ENCODE measurements around the gene SEPTIN6.

SEPTIN6 gene

DNA sequence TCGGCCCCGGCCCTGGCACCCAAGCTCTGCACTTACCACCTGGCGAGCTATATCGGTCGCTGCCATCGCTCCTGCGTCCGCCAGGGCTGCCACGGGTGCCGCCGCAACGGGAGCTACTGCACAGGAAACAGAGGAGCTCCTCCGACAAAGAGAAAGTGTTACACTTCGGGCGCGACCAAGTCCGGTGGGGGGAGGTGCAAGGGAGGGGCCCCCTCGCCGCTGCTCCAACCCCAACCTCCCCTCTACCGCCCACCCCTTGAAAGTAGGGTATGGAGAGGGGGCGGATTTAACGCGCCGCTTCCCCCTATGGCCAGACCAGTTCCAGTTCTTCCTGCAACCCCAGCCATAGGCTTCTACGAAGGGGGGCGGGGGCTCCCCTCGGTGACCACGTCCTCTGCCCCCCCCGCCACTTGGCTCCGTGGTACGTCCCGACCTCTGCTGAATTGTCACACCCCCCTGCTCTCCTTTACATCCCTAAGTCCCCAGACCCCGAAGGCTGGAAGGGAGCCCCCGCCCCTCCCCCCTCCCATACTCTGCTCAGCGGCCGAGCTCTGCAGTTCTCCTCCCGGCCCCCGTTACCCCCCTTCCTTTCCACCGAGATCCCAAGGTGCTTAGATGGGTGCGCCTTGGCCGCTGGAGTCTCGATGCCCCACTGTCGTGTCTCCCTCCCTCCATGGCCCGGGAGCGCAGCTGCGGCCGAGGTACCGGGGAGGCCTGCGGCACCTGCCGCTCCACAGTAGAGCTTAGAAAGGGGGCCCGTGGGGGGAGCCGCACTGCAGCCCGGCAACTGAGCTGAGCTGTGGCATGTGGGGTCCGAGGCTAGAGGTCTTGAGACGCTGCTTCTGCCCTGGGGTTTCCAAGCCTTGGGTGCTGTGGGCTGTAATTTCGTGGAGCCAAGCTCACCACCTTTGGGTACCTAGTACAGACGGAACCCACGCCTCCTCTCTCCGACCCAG lies at the start of gene SEPTIN6:
Gene SEPTIN6 (minus strand): TSS at position 129 of the 956 bp plus-strand sequence. CDS start 63 bp downstream, at position 66.
- peak; percentile 19 for DNase-seq

DNA sequence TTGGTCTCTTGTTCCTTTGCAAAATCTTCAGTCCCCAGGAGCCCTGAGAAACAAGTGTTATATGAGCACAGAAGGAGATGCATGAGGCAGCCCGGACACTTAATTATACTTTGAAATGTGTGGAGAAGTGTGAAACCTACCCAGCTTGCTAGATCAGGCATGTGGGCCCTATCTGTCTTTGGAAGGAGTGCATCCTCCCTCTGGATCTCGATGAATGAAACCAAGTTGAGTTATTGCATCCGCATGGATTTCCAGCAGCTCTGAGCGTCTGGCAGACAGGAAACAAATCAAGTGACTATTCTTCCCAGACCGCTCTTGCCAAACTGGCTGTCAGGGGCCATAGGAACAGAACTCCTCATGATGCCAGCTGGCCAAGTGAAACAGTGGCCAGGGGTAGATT lies 45.8 kb upstream of the SEPTIN6 start:
- no peak for DNase-seq

DNA sequence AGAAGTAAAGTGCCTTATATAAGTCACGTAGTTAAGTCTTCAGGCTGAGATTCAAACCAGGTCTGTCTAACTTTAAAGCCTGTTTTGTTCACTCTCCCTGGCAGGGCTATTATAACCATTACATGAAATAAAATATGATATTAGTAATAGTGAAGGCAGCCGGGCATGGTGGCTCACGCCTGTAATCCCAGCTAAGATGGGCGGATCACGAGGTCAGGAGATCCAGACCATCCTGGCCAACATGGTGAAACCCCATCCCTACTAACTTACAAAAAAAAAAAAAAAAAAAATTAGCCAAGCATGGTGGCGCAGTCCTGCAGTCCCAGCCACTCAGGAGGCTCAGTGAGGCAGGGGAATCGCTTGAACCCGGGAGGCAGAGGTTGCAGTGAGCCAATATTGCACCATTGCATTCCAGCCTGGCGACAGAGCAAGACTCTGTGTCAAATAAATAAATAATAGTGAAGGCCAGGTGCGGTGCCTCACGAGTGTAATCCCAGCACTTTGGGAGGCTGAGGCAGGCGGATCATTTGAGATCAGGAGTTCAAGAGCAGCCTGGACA lies 43.3 kb upstream of the SEPTIN6 start:
- no peak for DNase-seq

DNA sequence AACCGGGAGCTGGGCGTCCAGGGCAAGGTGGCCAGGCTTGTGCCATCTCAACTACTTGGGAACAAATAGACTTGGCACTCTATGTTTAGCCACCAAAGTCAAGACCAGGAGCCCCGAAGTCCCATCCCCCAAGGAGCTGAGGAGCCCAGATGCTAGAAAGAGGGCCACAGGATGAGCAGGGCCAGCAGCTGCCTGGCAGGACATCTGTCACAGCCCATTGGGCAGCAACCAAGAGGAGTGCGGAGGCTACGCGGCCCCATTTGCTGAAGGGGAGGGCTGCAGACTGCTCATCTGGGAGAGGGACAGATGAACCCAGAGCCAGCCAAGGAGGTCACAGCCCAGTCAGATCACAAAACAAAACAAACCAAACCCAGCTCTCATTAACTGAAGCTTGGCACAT lies 42.5 kb upstream of the SEPTIN6 start:
- no peak for DNase-seq

DNA sequence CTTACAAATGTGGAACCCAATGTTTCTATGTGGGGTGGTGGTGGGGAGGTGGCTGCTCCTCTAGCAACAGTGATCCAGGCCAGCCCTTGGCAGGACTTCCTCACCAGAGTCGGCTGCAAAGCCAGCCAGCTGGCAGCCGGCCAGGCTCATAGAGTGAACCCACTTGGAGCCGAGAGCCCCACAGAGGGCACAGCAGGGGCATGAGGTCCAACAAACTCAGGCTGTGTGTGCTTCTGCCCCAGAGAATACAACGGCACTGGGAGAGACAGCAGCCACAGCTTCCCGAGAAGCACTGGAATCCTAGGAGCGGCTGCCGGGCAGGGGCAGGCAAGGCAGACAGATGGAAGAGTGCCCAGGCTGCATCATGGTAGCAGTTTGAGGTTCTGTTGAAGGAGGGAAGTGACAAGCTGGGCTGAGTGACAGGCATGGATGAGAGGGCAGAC lies 42.0 kb upstream of the SEPTIN6 start:
- DNase-seq, result peak; percentile 54

DNA sequence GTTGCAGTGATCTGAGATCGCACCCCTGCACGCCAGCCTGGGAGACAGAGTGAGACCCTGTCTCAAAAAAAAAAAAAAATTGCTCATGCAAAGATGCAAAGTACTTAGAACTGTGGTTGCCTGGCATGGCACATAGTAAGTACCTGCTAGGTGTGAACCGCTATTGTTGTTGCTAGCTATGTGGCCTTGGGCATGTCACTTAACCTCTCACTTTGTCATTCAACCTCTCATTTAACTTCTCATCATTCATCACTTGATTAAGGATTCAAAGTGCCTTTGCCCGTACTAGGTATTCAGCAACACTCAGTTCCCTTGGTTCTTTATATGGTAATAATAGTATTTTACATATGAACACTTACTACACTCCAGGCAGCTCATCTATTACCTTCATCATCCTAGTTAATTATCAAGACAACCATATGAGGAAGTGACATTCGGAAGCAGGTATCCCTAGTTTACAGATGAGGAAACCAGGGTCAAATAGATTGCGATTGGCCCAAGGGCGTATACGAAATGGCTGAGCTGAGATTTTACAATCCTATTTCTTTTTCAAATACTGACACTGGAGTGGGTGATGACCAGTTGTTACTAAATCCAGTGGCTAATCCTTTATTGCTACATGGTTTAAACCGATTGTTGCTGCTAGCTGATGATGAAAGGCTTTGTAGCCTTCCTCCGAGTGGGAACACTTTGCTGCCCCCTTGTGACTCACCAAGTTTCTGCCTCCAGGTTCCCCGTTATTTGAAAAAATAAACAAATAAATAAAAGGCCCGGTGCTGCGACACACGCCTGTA lies 36.6 kb upstream of the SEPTIN6 start:
- DNase-seq, result peak; percentile 32

DNA sequence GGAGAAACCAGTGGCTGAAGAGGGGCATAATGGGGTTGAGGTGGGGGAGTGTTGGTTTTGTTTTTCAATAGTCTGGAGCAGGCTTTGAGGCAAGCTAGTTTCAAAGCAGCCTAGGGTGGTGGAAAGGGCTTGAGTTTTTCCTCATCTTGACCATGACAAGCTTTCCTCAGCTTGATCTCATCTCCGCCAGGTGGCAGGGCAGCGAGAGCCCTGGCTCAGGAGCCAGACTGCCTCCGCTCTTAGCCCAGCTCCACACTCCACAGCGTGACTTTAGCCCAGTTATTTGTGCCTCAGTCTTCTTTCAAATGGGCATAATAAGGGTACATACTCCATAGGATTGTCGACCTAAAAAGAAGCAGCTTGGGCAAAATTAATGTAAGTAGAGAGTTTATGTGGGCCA lies 35.5 kb upstream of the SEPTIN6 start:
- peak; percentile 14 for DNase-seq

DNA sequence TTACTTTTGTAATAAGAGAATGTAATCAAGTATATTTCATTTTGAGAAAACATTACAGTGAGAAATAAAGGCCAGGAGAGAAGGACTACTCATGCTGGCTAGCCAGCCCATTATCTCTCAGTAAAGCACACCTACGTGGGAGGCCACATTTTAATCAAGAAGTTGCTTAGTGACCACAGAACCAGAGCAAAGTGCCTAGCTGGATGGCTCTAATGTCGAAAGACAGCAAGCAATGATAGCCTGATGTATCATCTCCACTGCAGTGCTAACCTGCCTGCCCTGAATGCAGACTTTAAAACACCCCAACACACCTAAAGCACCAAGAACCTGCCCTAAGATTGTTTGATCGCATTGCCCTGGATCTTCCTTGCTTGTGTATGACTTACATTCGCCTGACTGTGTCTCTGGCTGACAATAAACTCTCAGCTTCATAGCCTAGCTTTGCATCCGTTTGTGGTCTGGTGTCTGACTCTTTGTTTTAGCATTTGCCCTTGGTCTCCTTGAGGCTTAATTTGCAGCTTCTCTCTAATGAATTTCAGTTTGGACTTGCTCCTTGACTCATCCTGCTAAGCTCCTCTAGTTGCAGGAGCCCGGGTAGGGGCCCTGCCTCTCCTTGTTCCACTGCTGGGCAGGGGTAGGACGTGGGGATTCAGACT lies 34.1 kb upstream of the SEPTIN6 start:
- no peak for DNase-seq

DNA sequence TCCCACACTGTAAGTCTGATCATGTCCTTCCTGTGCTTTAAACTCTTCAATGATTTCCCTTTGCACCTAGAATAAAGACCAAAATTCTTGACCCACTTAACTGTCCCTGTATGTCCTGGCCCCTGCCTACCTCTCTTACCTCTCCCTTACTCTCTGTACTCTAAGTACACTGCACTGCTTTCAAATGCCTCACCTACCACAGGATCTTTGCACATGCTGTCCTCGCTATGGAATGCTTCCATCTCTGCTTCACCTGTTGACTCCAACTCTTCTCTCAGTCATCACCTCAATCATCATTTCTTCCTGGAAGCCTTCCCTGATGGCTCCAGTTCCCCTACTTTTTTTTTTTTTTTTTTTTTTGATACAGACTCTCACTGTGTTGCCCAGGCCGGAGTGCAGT lies 29.0 kb upstream of the SEPTIN6 start:
- DNase-seq, result no peak

DNA sequence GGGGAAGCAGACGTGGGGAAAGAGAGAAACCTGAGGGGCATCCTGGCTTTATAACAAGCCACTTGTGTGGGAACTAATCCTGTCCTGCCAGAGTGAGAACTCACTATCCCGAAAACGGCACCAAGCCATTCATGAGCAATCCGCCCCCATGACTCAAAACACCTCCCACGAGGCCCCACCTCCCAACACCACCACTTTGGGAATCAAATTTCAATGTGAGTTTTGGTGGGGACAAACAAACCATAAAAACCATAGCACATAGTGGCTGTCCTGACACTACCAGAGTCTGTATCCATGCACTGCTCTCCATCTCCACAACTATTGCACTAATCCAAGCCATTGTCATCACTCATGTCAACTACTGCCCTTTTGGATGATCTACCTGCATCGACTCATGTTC lies 28.5 kb upstream of the SEPTIN6 start:
- DNase-seq, result no peak

DNA sequence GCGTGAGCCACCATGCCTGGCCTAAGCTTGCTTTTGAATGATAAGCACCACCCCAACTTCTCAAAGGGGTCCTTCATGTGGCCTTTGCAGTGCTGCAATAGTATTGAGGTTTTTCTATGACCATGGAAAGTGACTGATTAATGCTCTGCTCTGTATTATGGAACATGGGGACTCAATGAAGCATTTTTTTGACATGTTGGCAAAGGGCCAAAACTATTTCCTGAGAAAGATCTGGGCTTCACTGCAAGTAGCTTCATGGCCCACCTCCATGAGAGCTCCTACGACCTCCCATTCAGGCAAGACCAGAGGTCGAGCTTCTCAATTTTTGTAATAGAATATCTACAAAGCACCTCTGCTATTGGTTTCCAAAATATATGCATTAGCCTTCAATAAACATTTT lies 16.7 kb upstream of the SEPTIN6 start:
- DNase-seq, result no peak

DNA sequence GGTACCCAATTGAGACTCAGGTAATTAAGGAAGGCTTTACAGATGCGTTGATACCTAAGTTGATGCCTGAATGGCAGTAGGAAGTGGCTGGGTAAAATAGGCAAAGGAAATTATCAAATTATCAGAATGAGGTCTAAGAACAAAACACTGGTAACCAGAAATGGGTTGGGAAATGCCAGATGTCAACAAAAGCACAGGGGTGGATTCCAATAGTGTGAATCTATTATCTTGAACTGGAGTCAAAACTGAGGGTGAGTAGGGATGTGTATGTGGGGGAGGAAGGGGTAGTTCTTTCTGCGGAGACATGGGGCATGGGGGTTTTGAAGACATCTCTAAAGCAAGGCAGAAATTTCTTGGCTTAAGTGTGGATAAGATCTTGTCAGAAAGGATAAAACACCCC lies 16.0 kb upstream of the SEPTIN6 start:
- DNase-seq, result no peak

DNA sequence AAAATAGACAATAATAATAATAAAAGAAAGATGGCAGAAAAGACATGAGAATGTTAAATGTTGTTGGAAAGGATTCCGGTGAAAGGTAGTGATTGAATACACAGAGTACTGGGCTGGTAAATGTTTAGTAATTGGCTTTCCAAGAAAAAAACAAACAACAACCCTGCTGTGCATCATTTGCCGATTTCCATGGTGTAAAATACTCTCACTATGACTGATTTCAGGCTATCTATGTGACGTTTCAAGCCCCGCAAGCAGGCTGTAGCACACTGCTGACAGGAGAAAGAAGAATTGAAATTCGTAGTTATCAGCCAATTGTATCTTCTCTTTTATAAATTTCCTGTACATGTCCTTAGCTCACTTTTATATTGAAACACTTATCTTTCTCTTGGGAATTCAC lies 13.6 kb upstream of the SEPTIN6 start:
- DNase-seq, result no peak

DNA sequence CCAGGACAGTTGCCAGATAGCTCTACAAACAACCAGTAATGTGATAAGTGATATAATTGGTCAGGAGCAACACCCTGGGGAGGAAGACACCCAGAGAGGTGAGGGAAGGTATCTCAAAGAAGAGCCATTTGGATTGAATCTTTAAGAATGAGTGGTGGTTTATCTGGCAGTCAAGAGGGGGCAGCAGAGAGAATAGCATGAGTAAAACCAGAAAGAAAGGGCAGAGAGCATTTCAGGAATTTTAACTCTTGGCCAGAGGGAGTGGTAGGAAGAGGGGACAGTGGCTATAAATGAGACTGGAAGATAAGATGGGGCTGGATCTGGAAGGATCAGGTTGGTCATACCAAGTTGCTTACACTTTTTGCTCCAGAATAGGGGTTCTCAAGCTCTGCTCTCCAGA lies 5.9 kb upstream of the SEPTIN6 start:
- peak; percentile 37 for DNase-seq

DNA sequence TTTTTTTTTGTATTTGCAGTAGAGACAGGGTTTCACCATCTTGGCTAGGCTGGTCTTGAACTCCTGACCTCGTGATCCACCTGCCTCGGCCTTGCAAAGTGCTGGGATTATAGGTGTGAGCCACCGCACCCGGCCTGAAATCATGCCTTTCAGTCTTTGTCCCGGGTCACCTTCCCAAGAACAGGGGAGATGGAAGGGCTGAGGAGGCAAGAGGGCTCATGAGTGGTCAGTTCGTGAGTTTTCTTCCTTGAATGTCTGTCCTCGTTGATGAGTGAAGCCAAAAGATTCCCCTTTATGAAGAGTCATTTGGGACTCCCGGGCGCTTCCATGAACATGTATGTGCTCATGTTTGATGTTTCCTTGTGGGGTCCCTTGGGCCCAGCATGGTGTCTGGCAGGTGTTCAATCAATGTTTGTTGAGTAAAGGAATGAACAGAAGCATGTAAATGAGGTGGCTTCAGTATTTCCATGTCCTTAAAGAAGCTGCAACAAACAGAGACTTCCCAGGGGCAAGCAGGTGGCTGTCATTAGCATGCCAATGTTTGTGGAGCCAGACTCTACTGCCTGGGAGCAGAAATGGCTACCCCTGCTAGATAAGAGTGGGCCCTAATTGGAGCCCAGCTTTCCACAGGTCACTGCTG lies 3.4 kb upstream of the SEPTIN6 start:
- DNase-seq, result no peak

DNA sequence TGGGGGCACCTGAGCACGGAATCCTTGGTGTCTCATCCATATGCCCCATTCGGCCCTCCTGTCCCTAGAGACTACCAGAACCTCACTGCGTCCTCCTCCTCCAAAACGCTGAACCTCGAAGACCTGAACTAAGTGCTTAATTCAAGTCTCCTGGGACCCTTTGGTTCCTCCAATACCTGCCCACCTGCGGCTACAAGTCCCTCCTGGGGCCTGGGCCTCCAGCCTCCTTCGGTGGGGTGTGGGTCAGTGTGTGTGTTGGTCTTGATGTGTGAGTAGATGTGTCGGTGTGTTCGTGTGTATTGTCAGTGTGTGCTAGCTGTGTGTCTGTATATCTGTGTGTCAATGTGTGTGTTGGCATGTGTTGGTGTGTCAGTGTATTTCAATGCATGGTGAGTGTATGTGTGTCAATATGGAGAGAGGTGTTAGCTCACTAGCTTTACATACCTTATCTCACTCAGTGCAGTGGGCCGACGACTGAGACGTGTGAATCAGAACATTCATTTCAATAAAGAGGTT lies 2.6 kb upstream of the SEPTIN6 start:
- no peak for DNase-seq

DNA sequence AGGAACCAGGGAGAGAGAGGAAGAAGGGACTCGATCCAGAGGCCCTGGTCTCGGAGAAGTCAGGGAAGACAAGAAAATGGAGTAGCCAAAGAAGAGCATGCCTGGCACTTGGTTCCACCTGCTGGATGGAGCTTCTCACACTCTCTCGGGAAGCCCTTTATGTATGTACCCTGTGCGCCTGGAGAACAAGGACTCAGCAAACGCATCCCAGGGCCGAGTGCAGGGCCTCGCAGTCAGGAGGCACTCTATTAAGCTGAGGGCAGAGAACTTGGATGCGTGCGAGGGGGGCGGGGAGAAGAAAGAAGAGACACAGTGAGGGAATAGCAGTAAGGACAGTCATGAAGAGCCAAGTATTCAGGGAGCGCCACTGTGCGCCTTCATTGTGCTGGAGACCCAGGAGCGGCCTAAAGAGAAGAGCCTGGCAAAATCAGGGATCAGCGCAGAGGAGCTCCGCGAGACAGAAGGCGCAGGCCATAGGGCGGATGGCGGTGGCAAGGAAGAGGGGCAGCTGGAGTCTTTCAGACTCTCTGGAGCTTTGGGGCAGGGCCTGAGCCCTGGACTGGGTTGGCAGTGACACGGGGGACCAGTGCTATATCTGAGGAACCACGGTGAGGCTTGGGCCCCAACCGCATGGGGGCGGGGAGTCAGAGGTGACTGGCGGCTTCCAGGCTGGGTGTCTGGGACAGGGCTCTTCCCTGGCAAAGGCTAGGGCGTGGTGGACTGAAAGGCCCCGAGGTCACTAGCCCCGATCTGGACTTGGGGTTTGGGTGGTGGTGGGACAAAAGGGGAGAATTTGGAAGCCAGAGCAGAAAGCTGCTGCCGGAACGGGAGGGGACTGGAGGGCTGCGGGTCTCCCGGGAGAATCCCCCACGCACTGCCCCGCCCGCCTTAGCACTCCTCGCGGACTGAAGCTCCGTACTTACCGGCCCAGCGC lies 1.9 kb upstream of the SEPTIN6 start:
- peak; percentile 0 for DNase-seq

DNA sequence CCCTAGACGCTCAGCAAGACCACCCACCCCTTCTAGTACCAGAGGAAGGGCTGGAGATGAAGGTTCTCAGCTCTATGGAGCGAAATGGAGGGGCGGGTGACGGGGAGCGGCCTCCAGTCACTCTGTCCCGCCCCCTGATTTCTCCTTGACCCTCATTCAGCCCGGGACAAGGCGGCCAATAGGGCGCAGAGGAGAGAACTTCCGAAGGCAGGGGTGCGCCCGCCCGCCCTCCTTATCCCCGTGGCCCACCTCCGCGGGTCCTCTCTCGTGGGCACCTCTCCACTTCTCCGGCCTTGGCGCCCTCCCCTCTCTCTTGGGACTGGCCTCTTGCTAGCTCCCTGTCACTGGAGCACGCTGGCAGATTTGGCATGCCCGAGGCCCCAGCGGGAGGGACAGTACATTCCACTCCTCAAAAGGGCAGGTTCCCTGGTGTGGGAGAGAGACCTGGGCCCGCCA lies 1.1 kb upstream of the SEPTIN6 start:
- DNase-seq, result no peak

DNA sequence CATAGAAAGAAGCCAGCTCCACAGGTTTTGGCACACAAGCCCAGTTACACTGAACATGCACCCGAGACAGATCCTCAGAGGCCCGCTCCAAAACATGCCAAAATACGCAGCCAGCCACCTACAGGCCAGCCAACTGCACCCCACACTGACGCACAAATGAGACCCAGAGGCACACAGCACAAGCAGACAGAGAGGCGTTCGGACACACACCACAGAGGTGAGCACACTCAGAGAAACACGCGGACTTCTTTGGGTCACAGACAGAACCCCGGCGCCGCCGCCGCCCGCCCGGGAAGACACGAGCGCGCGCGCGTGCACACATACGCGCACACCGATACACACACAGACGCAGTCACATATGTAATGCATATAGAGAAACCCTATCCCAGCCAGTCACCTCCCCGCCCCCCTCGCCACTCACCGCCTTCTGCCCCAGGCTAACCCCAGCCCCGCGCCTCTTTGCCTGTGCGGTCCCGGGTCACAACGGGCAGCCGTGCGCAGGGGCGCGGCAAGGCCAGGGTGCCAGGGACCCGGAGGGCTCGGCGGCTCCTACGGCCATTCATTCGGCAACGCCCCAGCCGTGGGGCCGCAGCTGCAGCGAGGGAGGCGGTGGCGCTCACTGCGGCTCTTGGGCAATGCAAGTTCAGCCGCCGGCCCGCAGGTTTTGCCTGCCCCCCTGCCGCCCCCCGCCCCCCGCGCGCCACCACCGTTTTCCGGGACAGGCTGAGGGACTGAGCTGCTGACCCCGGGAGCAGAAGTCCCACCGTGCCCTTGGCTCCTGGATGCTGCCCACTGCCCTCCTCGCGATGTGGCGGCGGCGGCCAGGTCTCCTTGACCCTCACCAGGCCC lies 553 bp downstream of the SEPTIN6 start:
- DNase-seq, result peak; percentile 2
